H1 (cell line): ENCODE results near the gene TDRKH. TPM values are rescaled to one million over a fixed set of nuclear protein-coding genes. Genes with fewer than 3 reads are reported as not detected.

Experiments
- CTCF ChIA-PET: fragments of 300-600 bp; sonication (Branson Sonifier 250); formaldehyde crosslinking; loops from one replicate; lab custom pipeline; 2021; ENCODE audit not compliant: partially characterized antibody; lab: Charles Lee
- POLR2A ChIA-PET: fragments of 300-600 bp; sonication (Branson Sonifier 250); formaldehyde crosslinking; loops from one replicate; lab custom pipeline; 2021; ENCODE audit warnings: inconsistent platforms; ENCODE audit not compliant: partially characterized antibody; lab: Charles Lee
- DNase-seq, 2 experiments: peaks; one replicate each; pipeline versions ENCODE4 v3.0.0 to v3.0.0-alpha.2; 2010 to 2022; ENCODE audit warnings: low spot score in 2 of 2, low read depth in 1 of 2, mixed read lengths in 1 of 2
- FAIRE-seq: peaks from 2 replicates; lab custom pipeline; 2011; peaks lifted over from hg19 to GRCh38; lab: Jason Lieb, UNC
- H2AFZ ChIP-seq: 2 replicates; pipeline ENCODE4 v1.8.1; 2012; ENCODE audit warnings: low read length, inconsistent platforms
- H2AK5ac ChIP-seq: 2 replicates; pipeline ENCODE4 v1.6.1; 2013; ENCODE audit warnings: low read depth, low read length
- H2BK120ac ChIP-seq: replicated peaks from 2 replicates; pipeline ENCODE3; 2013; ENCODE audit warnings: low read depth, low read length, inconsistent platforms
- H2BK12ac ChIP-seq: 2 replicates; pipeline ENCODE4 v1.6.1; 2013; ENCODE audit warnings: low read depth, low read length
- H2BK15ac ChIP-seq: 2 replicates; pipeline ENCODE4 v1.6.1; 2013; ENCODE audit warnings: low read length
- H2BK20ac ChIP-seq: 2 replicates; pipeline ENCODE4 v1.6.1; 2013; ENCODE audit warnings: low read length
- H2BK5ac ChIP-seq: 2 replicates; pipeline ENCODE4 v1.6.1; 2013; ENCODE audit warnings: low read depth, low read length
- H3K14ac ChIP-seq: 2 replicates; pipeline ENCODE4 v1.6.1; 2013; ENCODE audit warnings: inconsistent platforms; ENCODE audit not compliant: insufficient read length
- H3K18ac ChIP-seq: 2 replicates; pipeline ENCODE4 v1.6.1; 2013; ENCODE audit warnings: low read length; ENCODE audit errors: extremely low read depth
- H3K23ac ChIP-seq: 2 replicates; pipeline ENCODE4 v1.6.1; 2013; ENCODE audit warnings: inconsistent platforms; ENCODE audit not compliant: insufficient read length
- H3K23me2 ChIP-seq: 2 replicates; pipeline ENCODE4 v1.6.1; 2013; ENCODE audit warnings: low read depth, low read length
- H3K27ac ChIP-seq: 2 replicates; pipeline ENCODE4 v1.6.1; 2011; ENCODE audit warnings: low read depth, low read length, inconsistent platforms
- H3K27me3 ChIP-seq, 4 experiments: replicated peaks in 1 of 4; 1 replicate in 1 of 4; 2 replicates in 3 of 4; pipeline versions ENCODE4 v1.6.1 to v1.8.1; 2011 to 2013; ENCODE audit warnings: low read length in 3 of 4, mild to moderate bottlenecking in 3 of 4, inconsistent platforms in 2 of 4, mixed read lengths in 2 of 4, moderate library complexity in 1 of 4; ENCODE audit not compliant: control insufficient read depth in 3 of 4, insufficient read depth in 3 of 4; ENCODE audit errors: extremely low read depth in 1 of 4
- H3K36me3 ChIP-seq, 4 experiments: 2 replicates each; pipeline versions ENCODE4 v1.6.1 to v1.8.1; 2011 to 2013; ENCODE audit warnings: mild to moderate bottlenecking in 4 of 4, low read length in 3 of 4, moderate library complexity in 2 of 4, control low read depth in 1 of 4, inconsistent platforms in 1 of 4; ENCODE audit not compliant: insufficient read depth in 4 of 4, control insufficient read depth in 2 of 4
- H3K4ac ChIP-seq: replicated peaks from 2 replicates; pipeline ENCODE3; 2013; ENCODE audit warnings: low read length, low read depth, mixed read lengths, inconsistent platforms; ENCODE audit not compliant: insufficient read length
- H3K4me1 ChIP-seq, 4 experiments: replicated peaks in 1 of 4; 1 replicate in 1 of 4; 2 replicates in 3 of 4; pipeline versions ENCODE4 v1.6.1 to v1.8.1; 2011 to 2013; ENCODE audit warnings: low read length in 3 of 4, inconsistent platforms in 2 of 4, mixed read lengths in 1 of 4; ENCODE audit not compliant: insufficient read depth in 4 of 4, control insufficient read depth in 3 of 4
- H3K4me2 ChIP-seq, 2 experiments: 2 replicates each; pipeline versions ENCODE4 v1.6.1 to v1.8.1; 2011 to 2013; ENCODE audit warnings: low read depth in 2 of 2, low read length in 2 of 2, control low read depth in 1 of 2, inconsistent platforms in 1 of 2, mild to moderate bottlenecking in 1 of 2; ENCODE audit not compliant: insufficient read depth in 1 of 2
- H3K4me3 ChIP-seq, 4 experiments: fragments of 200-600, 300-600 bp in 1 of 4; sonication (generic), shearing (Covaris generic), sonication (Bioruptor Twin) in 1 of 4; 2 replicates each; pipeline versions ENCODE4 v1.5.1 to v1.8.1; 2011 to 2016; ENCODE audit warnings: low read length in 4 of 4, low read depth in 3 of 4, control low read depth in 2 of 4, inconsistent platforms in 2 of 4, mild to moderate bottlenecking in 2 of 4, mixed read lengths in 1 of 4, moderate library complexity in 1 of 4; ENCODE audit not compliant: insufficient read depth in 2 of 4; ENCODE audit errors: extremely low read depth in 1 of 4
- H3K56ac ChIP-seq: replicated peaks from 2 replicates; pipeline ENCODE3; 2013; ENCODE audit warnings: low read depth, mild to moderate bottlenecking, mixed read lengths, low read length, inconsistent platforms; ENCODE audit not compliant: insufficient read length
- H3K79me1 ChIP-seq: 2 replicates; pipeline ENCODE4 v1.6.1; 2013; ENCODE audit warnings: low read depth, low read length, control low read depth
- H3K79me2 ChIP-seq, 2 experiments: 2 replicates each; pipeline versions ENCODE4 v1.6.1 to v1.8.1; 2012 to 2013; ENCODE audit warnings: low read length in 2 of 2, mild to moderate bottlenecking in 2 of 2, inconsistent platforms in 1 of 2; ENCODE audit not compliant: insufficient read depth in 2 of 2, control insufficient read depth in 1 of 2
- H3K9ac ChIP-seq, 4 experiments: replicated peaks in 1 of 4; 1 replicate in 1 of 4; 2 replicates in 3 of 4; pipeline versions ENCODE4 v1.6.1 to v1.8.1; 2011 to 2013; ENCODE audit warnings: low read depth in 3 of 4, low read length in 3 of 4, control low read depth in 2 of 4, mild to moderate bottlenecking in 2 of 4, moderate library complexity in 2 of 4, inconsistent platforms in 1 of 4; ENCODE audit errors: extremely low read depth in 1 of 4
- H3K9me3 ChIP-seq, 2 experiments: 2 replicates each; pipeline versions ENCODE4 v1.6.1 to v1.8.1; 2012 to 2013; ENCODE audit warnings: mild to moderate bottlenecking in 2 of 2, moderate library complexity in 2 of 2, control low read depth in 1 of 2, inconsistent platforms in 1 of 2, low read depth in 1 of 2, low read length in 1 of 2, mixed read lengths in 1 of 2; ENCODE audit not compliant: insufficient read depth in 2 of 2
- H4K20me1 ChIP-seq, 2 experiments: replicated peaks in 1 of 2; 2 replicates each; pipeline versions ENCODE3 to v1.8.1; 2011 to 2013; ENCODE audit warnings: inconsistent platforms in 2 of 2, low read length in 2 of 2, mild to moderate bottlenecking in 1 of 2; ENCODE audit not compliant: insufficient read depth in 2 of 2, control insufficient read depth in 1 of 2
- H4K5ac ChIP-seq: 2 replicates; pipeline ENCODE4 v1.6.1; 2013; ENCODE audit warnings: low read length, low read depth, mixed read lengths, inconsistent platforms; ENCODE audit not compliant: insufficient read length
- H4K8ac ChIP-seq: 2 replicates; pipeline ENCODE4 v1.8.0; 2013; ENCODE audit warnings: mild to moderate bottlenecking, moderate library complexity, low read length, inconsistent platforms; ENCODE audit not compliant: insufficient read depth; ENCODE audit errors: extremely low read depth
- H4K91ac ChIP-seq: replicated peaks from 2 replicates; pipeline ENCODE3; 2013; ENCODE audit warnings: low read length, mixed read lengths, inconsistent platforms; ENCODE audit not compliant: insufficient read length
- E2F6 ChIP-seq: IDR thresholded peaks from 2 replicates; pipeline ENCODE4 v1.6.1; 2012; ENCODE audit warnings: inconsistent platforms
- HDAC2 ChIP-seq, 2 experiments: fragments of 300-600 bp in 1 of 2; sonication (generic) in 1 of 2; IDR thresholded peaks; 2 replicates each; pipeline ENCODE4 v1.6.1; 2011 to 2012; ENCODE audit warnings: low read depth in 2 of 2, low read length in 2 of 2, mild to moderate bottlenecking in 2 of 2, moderate library complexity in 2 of 2, borderline replicate concordance in 1 of 2, inconsistent platforms in 1 of 2
- RXRA ChIP-seq: IDR thresholded peaks from 2 replicates; pipeline ENCODE4 v1.6.1; 2011; ENCODE audit warnings: low read depth, mild to moderate bottlenecking, low read length, moderate library complexity; ENCODE audit not compliant: insufficient read depth
- WGBS, 2 experiments: shearing (Covaris generic) in 1 of 2; methylation state at CpG; one replicate each; pipeline versions ENCODE4 v1.1.6 to v1.1.7; 2013 to 2015; ENCODE audit warnings: low lambda C conversion rate in 2 of 2, mixed read lengths in 2 of 2, inconsistent platforms in 1 of 2, low coverage in 1 of 2, missing lambda C conversion rate in 1 of 2; ENCODE audit not compliant: insufficient replicate concordance in 2 of 2, insufficient coverage in 1 of 2, insufficient read length in 1 of 2; ENCODE audit errors: extremely low coverage in 1 of 2, missing lambda C conversion rate in 1 of 2; 5-methylcytosine and 5-hydroxymethylcytosine counted together
- polyA plus RNA-seq, 7 experiments: library from polyadenylated mRNA; depleted of rRNA in 3 of 7; stranded (reverse) in 5 of 7; unstranded in 2 of 7; fragments of >200 nt in 5 of 7; fragments of 200-250 nt in 2 of 7; gene quantifications; 1 replicate in 5 of 7; 2 replicates in 1 of 7; 4 replicates in 1 of 7; pipeline versions ENCODE4 v1.2.1 to v1.2.3, GENCODE V29; 2011 to 2013; ENCODE audit warnings: missing spikeins in 2 of 7, mixed read lengths in 2 of 7
- total RNA-seq: library from RNA; stranded (reverse); fragmentation: NEBNext Ultra II Directional; extraction: Animal tissue kit (Norgen Biotek cat#: 25700); gene quantifications from 2 replicates; pipeline ENCODE4 v1.2.1, GENCODE V29; 2021

TDRKH gene
- total and polyA plus RNA-seq, 2 of the 8 experiments (the other 6 are each of a cell fraction or from before 2014, with no cell fraction given): 9.9 to 26.1 TPM

DNA sequence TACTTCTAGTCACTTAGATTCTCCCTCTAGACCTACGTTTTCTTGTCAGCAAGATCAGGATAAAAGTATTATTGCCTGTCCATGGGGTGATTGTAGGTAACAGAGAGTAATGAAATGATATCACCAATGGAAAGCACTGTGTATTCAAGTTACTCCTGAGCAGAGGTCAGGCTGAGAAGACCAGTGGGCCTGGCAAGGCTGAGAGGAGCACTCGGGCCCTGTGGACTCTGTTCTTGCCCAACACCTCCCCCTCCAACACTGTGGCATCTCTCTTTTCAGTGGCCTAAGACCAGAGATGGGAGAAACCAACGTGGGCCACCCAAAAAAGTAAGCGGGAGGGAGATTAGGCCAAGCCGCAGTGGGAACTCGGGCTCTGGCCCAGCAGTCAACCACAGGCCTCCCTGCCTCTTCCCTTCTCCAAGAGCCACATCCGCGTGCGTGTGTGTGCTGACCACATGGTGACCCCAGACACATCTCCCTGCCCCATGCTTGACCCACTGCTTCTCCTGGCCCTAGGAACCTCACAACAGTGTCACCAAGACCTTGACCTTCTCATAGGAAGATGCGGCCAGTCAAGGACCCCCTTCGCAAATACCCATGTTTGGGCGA is 29.0 kb upstream of the TDRKH start:
- no peak overlapping the region for H3K18ac ChIP-seq
- H3K14ac ChIP-seq: no peak overlapping the region
- H2AFZ ChIP-seq: no peak overlapping the region
- H3K79me1 ChIP-seq: no peaks in the 10 kb centered on the region
- no peak overlapping the region for H2BK120ac ChIP-seq
- H2BK12ac ChIP-seq: 0 out of 2 replicates have a peak overlapping the region, but pooled peaks have one; percentile 20
- no peaks in the 10 kb centered on the region for H3K36me3 ChIP-seq
- no peak overlapping the region for H3K4me3 ChIP-seq
- ChIA-PET POLR2A (no interaction called here), CTCF (interaction anchor here (1.7 to 3.5 kb wide), 2 partner anchors 17 kb away, joined by 7 to 22 read pairs; no protein-coding TSS in a partner anchor)
- H3K4me1 ChIP-seq: peaks cover 0 to 9% (median 4%) of the 10 kb centered on the region in 4 experiments; a peak in 4 of 7 replicates
- DNase-seq (no peak), FAIRE-seq (no peak)
- TF ChIP-seq RXRA (no peak), E2F6 (no peak), HDAC2 (IDR thresholded peaks at IDR 0.05; ENCODE audit: borderline replicate concordance in 1 of 2, low read depth in 2 of 2, low read length in 2 of 2) (no peak)
- no peak overlapping the region for H3K9ac ChIP-seq
- H2BK20ac ChIP-seq: no peak overlapping the region
- no peaks in the 10 kb centered on the region for H4K20me1 ChIP-seq
- no peak overlapping the region for H4K5ac ChIP-seq
- H3K23ac ChIP-seq: no peak overlapping the region
- no peak overlapping the region for H2BK15ac ChIP-seq
- 85% methylated on average over 12 of the region's 12 CpGs; no CpG with 5 or more reads in 1 of the 2 experiments for WGBS, 2 experiments
- no peak overlapping the region for H3K27ac ChIP-seq
- H2AK5ac ChIP-seq: no peak overlapping the region
- H3K27me3 ChIP-seq: no peaks in the 10 kb centered on the region
- no peaks in the 10 kb centered on the region; the same call in 1 of the 2 replicates for H3K23me2 ChIP-seq
- no peak overlapping the region for H3K4me2 ChIP-seq
- no peak overlapping the region for H4K8ac ChIP-seq
- no peak overlapping the region for H3K56ac ChIP-seq
- no peak overlapping the region for H3K4ac ChIP-seq
- no peaks in the 10 kb centered on the region for H3K79me2 ChIP-seq
- no peaks in the 10 kb centered on the region for H3K9me3 ChIP-seq
- H4K91ac ChIP-seq: no peak overlapping the region
- H2BK5ac ChIP-seq: no peak overlapping the region
